NB4 (cell line): Measurements from ENCODE around the gene KIF5C.

Source experiments
- DNase-seq: peaks from one replicate; pipeline ENCODE4 v3.0.0; 2010; ENCODE audit warnings: low read depth
- H3K4me3 ChIP-seq: one replicate; pipeline ENCODE4 v1.5.1; 2011; ENCODE audit warnings: mild to moderate bottlenecking, low read depth, low read length, moderate library complexity
- CTCF ChIP-seq: IDR thresholded peaks from one replicate; pipeline ENCODE4 v1.5.1; 2012; ENCODE audit warnings: low read depth, low read length
- MAX ChIP-seq: IDR thresholded peaks from 2 replicates; pipeline ENCODE4 v1.6.1; 2011; ENCODE audit warnings: low read depth, low read length
- MYC ChIP-seq: IDR thresholded peaks from 2 replicates; pipeline ENCODE4 v1.6.1; 2011; ENCODE audit warnings: low read depth, low read length
- POLR2A ChIP-seq: IDR thresholded peaks from 2 replicates; pipeline ENCODE4 v1.6.1; 2011; ENCODE audit warnings: mild to moderate bottlenecking; ENCODE audit not compliant: insufficient read length; ENCODE audit errors: extremely low read depth

KIF5C gene

DNA sequence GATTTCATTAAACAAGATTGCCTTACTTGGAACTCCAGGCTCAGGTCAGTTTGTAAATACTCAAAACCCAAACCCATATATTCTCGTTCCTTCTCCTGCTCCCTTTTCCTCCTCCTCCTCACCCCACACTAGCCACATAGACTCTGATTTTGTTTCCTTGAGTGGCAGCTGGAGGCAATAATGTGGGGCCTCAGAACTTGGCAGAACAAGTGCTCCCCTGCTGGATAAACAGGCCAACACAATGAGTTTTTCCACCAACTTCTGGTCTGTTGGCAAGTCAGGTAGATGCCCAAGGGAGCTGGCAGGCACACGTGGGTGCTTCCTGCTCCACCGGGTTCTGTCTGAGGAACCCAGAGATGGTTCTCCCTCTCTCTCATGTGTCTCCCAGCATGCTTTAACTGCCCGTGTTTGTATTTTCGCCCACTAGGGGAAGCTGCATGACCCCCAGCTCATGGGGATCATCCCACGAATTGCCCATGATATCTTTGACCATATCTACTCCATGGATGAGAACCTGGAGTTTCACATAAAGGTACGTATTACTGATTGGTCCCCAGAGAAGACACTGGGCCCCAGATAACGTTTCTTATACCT, 61.9 kb downstream of the KIF5C start:
- H3K4me3 ChIP-seq = no peak overlapping the region
- TF ChIP-seq CTCF = no peak
- no peak for TF ChIP-seq POLR2A
- TF ChIP-seq MAX = no peak
- no peak for TF ChIP-seq MYC
- DNase-seq = peak; percentile 12

- DNase-seq = no peak
- TF ChIP-seq CTCF (no peak), MAX (no peak), MYC (no peak), POLR2A (no peak)
- no peak overlapping the region for H3K4me3 ChIP-seq
Observed at GRCh38 chr2:148939271-148939670, 64.2 kb downstream of the KIF5C start.

GRCh38 chr2:148943097-148943496, 68.1 kb downstream of the KIF5C start:
- TF ChIP-seq POLR2A (no peak), CTCF (no peak), MAX (no peak), MYC (no peak)
- DNase-seq = no peak
- H3K4me3 ChIP-seq = no peak overlapping the region

DNA sequence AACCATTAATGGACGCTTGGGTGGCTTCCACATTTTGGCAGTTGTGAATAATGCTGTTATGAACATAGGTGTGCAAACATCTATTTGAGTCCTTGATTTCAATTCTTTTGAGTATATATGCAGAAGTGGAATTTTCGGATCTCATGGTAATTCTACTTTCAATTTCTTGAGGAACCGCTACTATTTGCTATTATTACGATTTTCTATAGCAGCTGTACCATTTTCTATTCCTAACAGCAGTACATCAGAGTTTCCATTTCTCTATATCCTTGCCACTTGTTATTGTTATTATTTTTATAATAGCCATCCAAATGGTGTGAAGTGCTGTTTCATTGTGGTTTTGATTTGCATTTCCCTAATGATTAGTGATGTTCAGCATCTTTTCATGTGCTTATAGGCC, 69.5 kb downstream of the KIF5C start:
- TF ChIP-seq CTCF (no peak), MYC (no peak), POLR2A (no peak), MAX (no peak)
- DNase-seq = no peak
- H3K4me3 ChIP-seq = no peak overlapping the region

DNA sequence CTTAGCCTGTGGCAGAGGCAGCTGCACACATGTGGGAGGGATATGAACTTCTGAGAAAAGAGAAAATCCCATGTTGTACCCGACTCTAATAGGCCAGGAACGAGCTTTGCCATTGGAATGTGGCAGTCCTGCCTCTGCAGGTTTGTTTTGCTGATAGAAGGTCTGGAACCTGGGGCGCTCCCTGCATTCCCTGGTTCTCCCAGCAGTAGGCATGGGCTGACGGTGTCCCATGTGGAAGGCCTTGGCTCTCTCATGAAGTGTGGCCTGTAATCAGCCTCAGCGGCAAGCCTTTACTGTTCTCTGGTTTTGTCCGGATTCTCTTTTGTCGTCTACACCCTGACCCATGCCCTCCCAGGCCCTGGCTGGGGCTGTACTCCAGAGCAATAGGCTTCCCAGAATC, 72.3 kb downstream of the KIF5C start:
- no peak for DNase-seq
- TF ChIP-seq POLR2A = no peak
- TF ChIP-seq MAX = no peak
- no peak for TF ChIP-seq MYC
- TF ChIP-seq CTCF = no peak
- H3K4me3 ChIP-seq = no peak overlapping the region
